H9 (cell line): Measurements from ENCODE around the gene SLC44A1. TPM values are rescaled to one million over a fixed set of nuclear protein-coding genes. Genes with fewer than 3 reads are reported as not detected.

Source experiments
- DNase-seq: peaks from one replicate; pipeline ENCODE4 v3.0.0-alpha.2; 2017
- H2AFZ ChIP-seq: one replicate; pipeline ENCODE4 v1.6.1; 2013; ENCODE audit warnings: mild to moderate bottlenecking, low read length, control low read depth, moderate library complexity
- H2AK5ac ChIP-seq: 2 replicates; pipeline ENCODE4 v1.6.1; 2013; ENCODE audit warnings: low read length, control low read depth, mixed read lengths; ENCODE audit not compliant: insufficient read length
- H2BK120ac ChIP-seq: one replicate; pipeline ENCODE4 v1.6.1; 2013; ENCODE audit warnings: low read depth, mild to moderate bottlenecking, low read length, control low read depth, inconsistent platforms; ENCODE audit not compliant: poor library complexity, severe bottlenecking
- H2BK12ac ChIP-seq: 2 replicates; pipeline ENCODE4 v1.6.1; 2013; ENCODE audit warnings: low read length, control low read depth, mixed read lengths, low read depth; ENCODE audit not compliant: insufficient read length
- H2BK15ac ChIP-seq: 2 replicates; pipeline ENCODE4 v1.6.1; 2013; ENCODE audit warnings: low read depth, low read length, control low read depth
- H2BK20ac ChIP-seq: one replicate; pipeline ENCODE4 v1.6.1; 2013; ENCODE audit warnings: low read depth, mild to moderate bottlenecking, low read length, control low read depth, inconsistent platforms; ENCODE audit not compliant: poor library complexity, severe bottlenecking
- H2BK5ac ChIP-seq: 2 replicates; pipeline ENCODE4 v1.6.1; 2013; ENCODE audit warnings: low read length, control low read depth, mixed read lengths; ENCODE audit not compliant: insufficient read length
- H3K14ac ChIP-seq: 2 replicates; pipeline ENCODE4 v1.6.1; 2013; ENCODE audit warnings: low read length, control low read depth; ENCODE audit not compliant: insufficient read depth
- H3K18ac ChIP-seq: 2 replicates; pipeline ENCODE4 v1.6.1; 2013; ENCODE audit warnings: low read depth, mild to moderate bottlenecking, mixed read lengths, low read length, control low read depth; ENCODE audit not compliant: insufficient read length
- H3K23ac ChIP-seq: 2 replicates; pipeline ENCODE4 v1.6.1; 2013; ENCODE audit warnings: low read length, control low read depth, mixed read lengths, low read depth; ENCODE audit not compliant: insufficient read length
- H3K23me2 ChIP-seq: 2 replicates; pipeline ENCODE4 v1.6.1; 2013; ENCODE audit warnings: low read depth, mild to moderate bottlenecking, mixed read lengths, low read length, control low read depth; ENCODE audit not compliant: insufficient read length, poor library complexity, severe bottlenecking
- H3K27ac ChIP-seq: 2 replicates; pipeline ENCODE4 v1.5.1; 2013; ENCODE audit warnings: low read length, control low read depth, mixed read lengths, low read depth; ENCODE audit not compliant: insufficient read length
- H3K27me3 ChIP-seq: 2 replicates; pipeline ENCODE4 v1.6.1; 2013; ENCODE audit warnings: low read length, control low read depth, inconsistent platforms; ENCODE audit not compliant: insufficient read depth
- H3K4ac ChIP-seq: 2 replicates; pipeline ENCODE4 v1.6.1; 2013; ENCODE audit warnings: low read depth, mild to moderate bottlenecking, control low read depth, inconsistent platforms, low read length, moderate library complexity
- H3K4me1 ChIP-seq: 2 replicates; pipeline ENCODE4 v1.6.1; 2013; ENCODE audit warnings: low read length, control low read depth, inconsistent platforms; ENCODE audit not compliant: insufficient read depth
- H3K4me2 ChIP-seq: 2 replicates; pipeline ENCODE4 v1.6.1; 2013; ENCODE audit warnings: low read length, control low read depth, mixed read lengths; ENCODE audit not compliant: insufficient read length, insufficient read depth
- H3K56ac ChIP-seq: 2 replicates; pipeline ENCODE4 v1.6.1; 2013; ENCODE audit warnings: low read depth, mild to moderate bottlenecking, mixed read lengths, low read length, control low read depth; ENCODE audit not compliant: insufficient read length
- H3K79me1 ChIP-seq: 2 replicates; pipeline ENCODE4 v1.6.1; 2013; ENCODE audit warnings: low read depth, mild to moderate bottlenecking, moderate library complexity, low read length, control low read depth, inconsistent platforms; ENCODE audit not compliant: insufficient read depth, poor library complexity, severe bottlenecking
- H3K79me2 ChIP-seq: 2 replicates; pipeline ENCODE4 v1.6.1; 2013; ENCODE audit warnings: low read length, control low read depth, inconsistent platforms; ENCODE audit not compliant: insufficient read depth
- H3K9ac ChIP-seq: 2 replicates; pipeline ENCODE4 v1.6.1; 2013; ENCODE audit warnings: low read length, control low read depth, mixed read lengths; ENCODE audit not compliant: insufficient read length; ENCODE audit errors: extremely low read depth
- H3K9me3 ChIP-seq: one replicate; pipeline ENCODE4 v1.6.1; 2013; ENCODE audit warnings: low read depth, low read length, inconsistent platforms; ENCODE audit not compliant: control insufficient read depth
- H3T11ph ChIP-seq: one replicate; pipeline ENCODE4 v1.6.1; 2013; ENCODE audit warnings: mild to moderate bottlenecking, low read length, control low read depth, inconsistent platforms
- H4K20me1 ChIP-seq: one replicate; pipeline ENCODE4 v1.6.1; 2013; ENCODE audit not compliant: control insufficient read depth, insufficient read length, insufficient read depth
- H4K5ac ChIP-seq: 2 replicates; pipeline ENCODE4 v1.6.1; 2013; ENCODE audit warnings: low read depth, mild to moderate bottlenecking, mixed read lengths, low read length, control low read depth; ENCODE audit not compliant: insufficient read length
- H4K8ac ChIP-seq: replicated peaks from 2 replicates; pipeline ENCODE4 v1.6.1; 2013; ENCODE audit warnings: low read length, control low read depth, mixed read lengths, low read depth; ENCODE audit not compliant: insufficient read length
- H4K91ac ChIP-seq: 2 replicates; pipeline ENCODE4 v1.6.1; 2013; ENCODE audit warnings: low read depth, mild to moderate bottlenecking, moderate library complexity, mixed read lengths, low read length, control low read depth; ENCODE audit not compliant: insufficient read length
- H3K27ac Mint-ChIP-seq, 3 experiments: 2 replicates in 2 of 3; 3 replicates in 1 of 3; pipeline ENCODE4 v1.8.0; 2020 to 2021; ENCODE audit warnings: mixed read lengths in 3 of 3, mild to moderate bottlenecking in 1 of 3, moderate library complexity in 1 of 3
- H3K27me3 Mint-ChIP-seq: 2 replicates; pipeline ENCODE4 v1.8.0; 2021; ENCODE audit warnings: low read depth, mild to moderate bottlenecking, moderate library complexity, mixed read lengths
- H3K36me3 Mint-ChIP-seq, 3 experiments: 2 replicates in 2 of 3; 3 replicates in 1 of 3; pipeline ENCODE4 v1.8.0; 2020 to 2021; ENCODE audit warnings: low read depth in 3 of 3, mixed read lengths in 3 of 3; ENCODE audit not compliant: insufficient read depth in 1 of 3
- H3K4me1 Mint-ChIP-seq, 2 experiments: 2 replicates each; pipeline ENCODE4 v1.8.0; 2020; ENCODE audit warnings: mixed read lengths in 2 of 2
- H3K4me3 Mint-ChIP-seq, 2 experiments: 2 replicates in 1 of 2; 3 replicates in 1 of 2; pipeline ENCODE4 v1.8.0; 2020 to 2021; ENCODE audit warnings: mild to moderate bottlenecking in 2 of 2, mixed read lengths in 2 of 2, moderate library complexity in 1 of 2
- H3K9me3 Mint-ChIP-seq, 2 experiments: 2 replicates in 1 of 2; 3 replicates in 1 of 2; pipeline ENCODE4 v1.8.0; 2020; ENCODE audit warnings: mild to moderate bottlenecking in 2 of 2, mixed read lengths in 2 of 2, moderate library complexity in 1 of 2
- WGBS: extraction: QIAGEN DNeasy Blood & Tissue Kit; methylation state at CpG from one replicate; pipeline ENCODE4 v1.1.7; 2013; ENCODE audit warnings: missing lambda C conversion rate, low lambda C conversion rate, mixed read lengths; ENCODE audit not compliant: insufficient read length; ENCODE audit errors: extremely low coverage; 5-methylcytosine and 5-hydroxymethylcytosine counted together
- total RNA-seq: library from RNA; stranded (reverse); gene quantifications from 2 replicates; pipeline ENCODE4 v1.2.1, GENCODE V29; 2021
- TF ChIP-seq, protein P1 (sequence below): fragments of 200-600 bp; sonication (generic); conservative IDR thresholded peaks from 3 replicates; pipeline ENCODE4 v1.8.0; 2021; ENCODE audit warnings: antibody characterized with exemption, mild to moderate bottlenecking

SLC44A1 gene
- total RNA-seq, 1 experiment from 2014 or later, result 60.7 TPM

DNA sequence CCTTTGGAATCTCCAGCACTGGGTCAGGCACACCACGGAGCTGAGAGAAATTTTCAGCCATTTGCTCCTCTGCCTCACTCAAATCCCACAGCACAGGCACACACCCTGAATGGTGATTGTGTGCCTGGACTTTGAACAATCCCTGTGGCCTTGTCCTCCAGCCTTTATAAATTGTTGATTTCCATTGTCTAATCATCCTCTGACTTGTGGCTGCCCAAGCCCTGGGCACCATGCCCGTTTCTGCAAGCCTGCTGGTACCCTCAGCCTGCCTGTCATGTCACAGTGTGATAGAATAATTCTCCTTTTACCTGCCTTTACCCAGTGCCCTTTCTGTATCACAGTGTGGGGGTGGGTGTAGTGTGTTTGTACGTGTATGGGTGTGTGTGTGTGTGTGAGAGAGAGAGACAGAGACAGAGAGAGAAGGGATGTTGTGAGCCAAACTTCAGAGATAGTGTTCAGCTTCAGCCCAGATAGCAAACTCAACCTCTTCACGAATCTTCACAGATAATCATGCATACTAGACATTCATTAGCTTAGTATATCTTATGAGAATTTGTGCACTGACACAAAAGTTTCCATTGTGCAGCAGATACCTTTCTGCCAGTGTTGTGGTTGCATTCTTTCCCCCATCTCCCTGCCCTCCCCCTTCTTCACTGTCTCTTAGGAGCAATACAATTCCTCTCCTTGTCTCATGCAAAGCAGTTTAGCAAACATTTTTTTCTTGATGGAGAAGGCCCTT, 27.8 kb upstream of the SLC44A1 start:
- H3K79me1 ChIP-seq, result no peaks in the 10 kb centered on the region
- H2BK120ac ChIP-seq, result no peak overlapping the region
- H3K27ac Mint-ChIP-seq, result no peak overlapping the region
- H3K56ac ChIP-seq, result no peak overlapping the region
- H2AFZ ChIP-seq, result no peak overlapping the region
- no peak overlapping the region for H2BK12ac ChIP-seq
- no peak overlapping the region for H3K4me2 ChIP-seq
- WGBS, result no CpG with 5 or more reads among the region's 4 CpGs
- H3K27ac ChIP-seq, result no peak overlapping the region
- no peak overlapping the region for H2BK15ac ChIP-seq
- no peaks in the 10 kb centered on the region for H3K23me2 ChIP-seq
- no peak overlapping the region for H3K9ac ChIP-seq
- H3K4ac ChIP-seq, result no peak overlapping the region
- no peak overlapping the region for H3K14ac ChIP-seq
- no peak overlapping the region for H2BK20ac ChIP-seq
- no peak overlapping the region for H3T11ph ChIP-seq
- H3K4me1 ChIP-seq, result peaks cover 2% of the 10 kb centered on the region
- no peaks in the 10 kb centered on the region for H3K79me2 ChIP-seq
- no peaks in the 10 kb centered on the region for H3K27me3 Mint-ChIP-seq
- DNase-seq, result no peak
- no peaks in the 10 kb centered on the region for H3K9me3 ChIP-seq
- H3K4me1 Mint-ChIP-seq, result peaks cover 15% of the 10 kb centered on the region in 2 experiments
- H4K5ac ChIP-seq, result no peak overlapping the region
- no peak overlapping the region for H3K4me3 Mint-ChIP-seq
- no peaks in the 10 kb centered on the region for H4K20me1 ChIP-seq
- H3K9me3 Mint-ChIP-seq, result no peaks in the 10 kb centered on the region; a peak in 2 of 5 replicates
- no peak overlapping the region for H4K8ac ChIP-seq
- H4K91ac ChIP-seq, result no peak overlapping the region
- no peak overlapping the region for H2BK5ac ChIP-seq
- H3K36me3 Mint-ChIP-seq, result peaks cover under 1 to 4% (median 3%) of the 10 kb centered on the region in 3 experiments; a peak in 2 of 7 replicates
- no peaks in the 10 kb centered on the region for H3K27me3 ChIP-seq
- TF ChIP-seq, protein P1, sequence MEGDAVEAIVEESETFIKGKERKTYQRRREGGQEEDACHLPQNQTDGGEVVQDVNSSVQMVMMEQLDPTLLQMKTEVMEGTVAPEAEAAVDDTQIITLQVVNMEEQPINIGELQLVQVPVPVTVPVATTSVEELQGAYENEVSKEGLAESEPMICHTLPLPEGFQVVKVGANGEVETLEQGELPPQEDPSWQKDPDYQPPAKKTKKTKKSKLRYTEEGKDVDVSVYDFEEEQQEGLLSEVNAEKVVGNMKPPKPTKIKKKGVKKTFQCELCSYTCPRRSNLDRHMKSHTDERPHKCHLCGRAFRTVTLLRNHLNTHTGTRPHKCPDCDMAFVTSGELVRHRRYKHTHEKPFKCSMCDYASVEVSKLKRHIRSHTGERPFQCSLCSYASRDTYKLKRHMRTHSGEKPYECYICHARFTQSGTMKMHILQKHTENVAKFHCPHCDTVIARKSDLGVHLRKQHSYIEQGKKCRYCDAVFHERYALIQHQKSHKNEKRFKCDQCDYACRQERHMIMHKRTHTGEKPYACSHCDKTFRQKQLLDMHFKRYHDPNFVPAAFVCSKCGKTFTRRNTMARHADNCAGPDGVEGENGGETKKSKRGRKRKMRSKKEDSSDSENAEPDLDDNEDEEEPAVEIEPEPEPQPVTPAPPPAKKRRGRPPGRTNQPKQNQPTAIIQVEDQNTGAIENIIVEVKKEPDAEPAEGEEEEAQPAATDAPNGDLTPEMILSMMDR, result no peak
- no peak overlapping the region for H2AK5ac ChIP-seq
- no peak overlapping the region for H3K23ac ChIP-seq
- no peak overlapping the region for H3K18ac ChIP-seq
